Gastrocnemius medialis (tissue), 4 donors: ENCODE results near the gene WSCD2.

Source experiments
- CTCF ChIP-seq, 5 experiments: fragments of 450-650 bp in 3 of 5; fragments of 200-600 bp in 2 of 5; sonication (generic) in 2 of 5; IDR thresholded peaks in 4 of 5; conservative IDR thresholded peaks in 1 of 5; 1 replicate in 4 of 5; 2 replicates in 1 of 5; pipeline ENCODE4 v1.5.1; 2016 to 2019; ENCODE audit warnings: antibody characterized with exemption in 5 of 5, mild to moderate bottlenecking in 3 of 5, moderate library complexity in 3 of 5
- POLR2A ChIP-seq, 2 donors: fragments of 450-650 bp; IDR thresholded peaks; one replicate each; pipeline ENCODE4 v1.6.1; 2017; ENCODE audit warnings: antibody characterized with exemption in 2 of 2, mild to moderate bottlenecking in 2 of 2, moderate library complexity in 2 of 2

GRCh38 chr12:108174641-108175040, 45.6 kb downstream of the WSCD2 start:
- TF ChIP-seq CTCF (IDR thresholded peaks at IDR 0.05 in 4 of 5, conservative IDR thresholded peaks at IDR 0.05 in 1 of 5) (no peak), POLR2A (IDR thresholded peaks at IDR 0.05) (no peak)
